ENCODE results near the gene TMEM181. TPM values are rescaled to one million over a fixed set of nuclear protein-coding genes. Genes with fewer than 3 reads are reported as not detected.

TMEM181 gene
- total and polyA plus RNA-seq, 4 donors = 6.4 to 15.6 (median 12.6) TPM

DNA sequence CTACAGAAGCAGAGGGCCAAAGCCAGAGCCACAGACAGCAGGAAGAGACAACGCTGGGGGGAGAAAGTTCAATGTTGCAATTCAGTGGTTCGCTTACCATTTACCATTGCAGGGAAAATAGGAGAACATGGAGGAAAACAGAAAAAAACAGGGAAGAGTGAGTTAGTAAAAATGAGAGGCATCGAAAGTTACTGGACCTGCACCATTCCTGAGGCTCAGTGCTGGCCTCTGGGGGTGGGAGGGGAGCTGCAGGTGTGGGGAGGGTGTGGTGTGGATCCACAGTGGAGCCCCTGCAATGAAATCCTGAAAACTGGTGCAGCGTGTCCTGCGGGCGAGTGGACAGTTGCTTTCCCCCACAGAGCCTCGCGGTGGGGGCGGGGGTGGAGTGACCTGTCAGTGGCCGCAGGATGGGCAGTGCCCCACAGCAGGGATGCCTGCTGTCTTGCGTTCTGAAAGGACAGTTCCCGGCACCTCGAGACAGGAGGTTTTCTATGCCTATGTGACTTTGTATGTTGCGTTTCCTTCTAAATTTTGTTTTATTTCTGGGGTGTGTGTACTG lies 5.7 kb downstream of the TMEM181 start:
- H3K36me3 ChIP-seq (ENCODE audit: control insufficient read depth in 4 of 4, insufficient read depth in 3 of 4, low read depth in 1 of 4, low read length in 3 of 4) = peaks cover 0 to 2% (median 0%) of the 10 kb centered on the region in 4 donors
- TF ChIP-seq, protein P1, sequence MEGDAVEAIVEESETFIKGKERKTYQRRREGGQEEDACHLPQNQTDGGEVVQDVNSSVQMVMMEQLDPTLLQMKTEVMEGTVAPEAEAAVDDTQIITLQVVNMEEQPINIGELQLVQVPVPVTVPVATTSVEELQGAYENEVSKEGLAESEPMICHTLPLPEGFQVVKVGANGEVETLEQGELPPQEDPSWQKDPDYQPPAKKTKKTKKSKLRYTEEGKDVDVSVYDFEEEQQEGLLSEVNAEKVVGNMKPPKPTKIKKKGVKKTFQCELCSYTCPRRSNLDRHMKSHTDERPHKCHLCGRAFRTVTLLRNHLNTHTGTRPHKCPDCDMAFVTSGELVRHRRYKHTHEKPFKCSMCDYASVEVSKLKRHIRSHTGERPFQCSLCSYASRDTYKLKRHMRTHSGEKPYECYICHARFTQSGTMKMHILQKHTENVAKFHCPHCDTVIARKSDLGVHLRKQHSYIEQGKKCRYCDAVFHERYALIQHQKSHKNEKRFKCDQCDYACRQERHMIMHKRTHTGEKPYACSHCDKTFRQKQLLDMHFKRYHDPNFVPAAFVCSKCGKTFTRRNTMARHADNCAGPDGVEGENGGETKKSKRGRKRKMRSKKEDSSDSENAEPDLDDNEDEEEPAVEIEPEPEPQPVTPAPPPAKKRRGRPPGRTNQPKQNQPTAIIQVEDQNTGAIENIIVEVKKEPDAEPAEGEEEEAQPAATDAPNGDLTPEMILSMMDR (IDR thresholded peaks at IDR 0.05; ENCODE audit: low read depth, low read length, missing input control) = no peak
- TF ChIP-seq RXRA (IDR thresholded peaks at IDR 0.05) (no peak), FOXA2 (IDR thresholded peaks at IDR 0.05) (no peak), SP1 (IDR thresholded peaks at IDR 0.05) (no peak), GABPA (IDR thresholded peaks at IDR 0.05 in 1 of 2, conservative IDR thresholded peaks at IDR 0.05 in 1 of 2) (no peak), NR2F2 (IDR thresholded peaks at IDR 0.05) (no peak), HNF4A (conservative IDR thresholded peaks at IDR 0.05) (no peak), EGR1 (IDR thresholded peaks at IDR 0.05; ENCODE audit: low read depth in 2 of 2) (no peak), HNF4G (IDR thresholded peaks at IDR 0.05) (no peak), YY1 (IDR thresholded peaks at IDR 0.05) (no peak), RAD21 (IDR thresholded peaks at IDR 0.05) (no peak)
- TF ChIP-seq, protein P2, sequence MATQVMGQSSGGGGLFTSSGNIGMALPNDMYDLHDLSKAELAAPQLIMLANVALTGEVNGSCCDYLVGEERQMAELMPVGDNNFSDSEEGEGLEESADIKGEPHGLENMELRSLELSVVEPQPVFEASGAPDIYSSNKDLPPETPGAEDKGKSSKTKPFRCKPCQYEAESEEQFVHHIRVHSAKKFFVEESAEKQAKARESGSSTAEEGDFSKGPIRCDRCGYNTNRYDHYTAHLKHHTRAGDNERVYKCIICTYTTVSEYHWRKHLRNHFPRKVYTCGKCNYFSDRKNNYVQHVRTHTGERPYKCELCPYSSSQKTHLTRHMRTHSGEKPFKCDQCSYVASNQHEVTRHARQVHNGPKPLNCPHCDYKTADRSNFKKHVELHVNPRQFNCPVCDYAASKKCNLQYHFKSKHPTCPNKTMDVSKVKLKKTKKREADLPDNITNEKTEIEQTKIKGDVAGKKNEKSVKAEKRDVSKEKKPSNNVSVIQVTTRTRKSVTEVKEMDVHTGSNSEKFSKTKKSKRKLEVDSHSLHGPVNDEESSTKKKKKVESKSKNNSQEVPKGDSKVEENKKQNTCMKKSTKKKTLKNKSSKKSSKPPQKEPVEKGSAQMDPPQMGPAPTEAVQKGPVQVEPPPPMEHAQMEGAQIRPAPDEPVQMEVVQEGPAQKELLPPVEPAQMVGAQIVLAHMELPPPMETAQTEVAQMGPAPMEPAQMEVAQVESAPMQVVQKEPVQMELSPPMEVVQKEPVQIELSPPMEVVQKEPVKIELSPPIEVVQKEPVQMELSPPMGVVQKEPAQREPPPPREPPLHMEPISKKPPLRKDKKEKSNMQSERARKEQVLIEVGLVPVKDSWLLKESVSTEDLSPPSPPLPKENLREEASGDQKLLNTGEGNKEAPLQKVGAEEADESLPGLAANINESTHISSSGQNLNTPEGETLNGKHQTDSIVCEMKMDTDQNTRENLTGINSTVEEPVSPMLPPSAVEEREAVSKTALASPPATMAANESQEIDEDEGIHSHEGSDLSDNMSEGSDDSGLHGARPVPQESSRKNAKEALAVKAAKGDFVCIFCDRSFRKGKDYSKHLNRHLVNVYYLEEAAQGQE (IDR thresholded peaks at IDR 0.05) = no peak
- TF ChIP-seq, protein P3, sequence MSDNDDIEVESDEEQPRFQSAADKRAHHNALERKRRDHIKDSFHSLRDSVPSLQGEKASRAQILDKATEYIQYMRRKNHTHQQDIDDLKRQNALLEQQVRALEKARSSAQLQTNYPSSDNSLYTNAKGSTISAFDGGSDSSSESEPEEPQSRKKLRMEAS (IDR thresholded peaks at IDR 0.05) = no peak
- TF ChIP-seq, protein P4, sequence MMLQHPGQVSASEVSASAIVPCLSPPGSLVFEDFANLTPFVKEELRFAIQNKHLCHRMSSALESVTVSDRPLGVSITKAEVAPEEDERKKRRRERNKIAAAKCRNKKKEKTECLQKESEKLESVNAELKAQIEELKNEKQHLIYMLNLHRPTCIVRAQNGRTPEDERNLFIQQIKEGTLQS (IDR thresholded peaks at IDR 0.05) = no peak
- no peak overlapping the region for H3K9ac ChIP-seq (ENCODE audit: low read depth in 1 of 2, low read length in 2 of 2)
- 91% methylated on average over 14 of the region's 14 CpGs for WGBS
- no peak for DNase-seq (ENCODE audit: low spot score)
- peaks cover 3 to 13% (median 8%) of the 10 kb centered on the region in 4 donors for H3K4me1 ChIP-seq (ENCODE audit: control insufficient read depth in 4 of 4, insufficient read depth in 4 of 4, low read length in 3 of 4)
- no peaks in the 10 kb centered on the region for H3K27me3 ChIP-seq (ENCODE audit: control insufficient read depth in 4 of 4, insufficient read depth in 4 of 4, low read length in 3 of 4)
- no peaks in the 10 kb centered on the region for H3K9me3 ChIP-seq (ENCODE audit: control insufficient read depth in 4 of 4, low read length in 3 of 4)
- H3K27ac ChIP-seq (ENCODE audit: low read depth in 1 of 2, low read length in 2 of 2) = no peak overlapping the region
- H3K4me3 ChIP-seq (ENCODE audit: low read depth in 1 of 3, low read length in 3 of 3) = no peak overlapping the region

DNA sequence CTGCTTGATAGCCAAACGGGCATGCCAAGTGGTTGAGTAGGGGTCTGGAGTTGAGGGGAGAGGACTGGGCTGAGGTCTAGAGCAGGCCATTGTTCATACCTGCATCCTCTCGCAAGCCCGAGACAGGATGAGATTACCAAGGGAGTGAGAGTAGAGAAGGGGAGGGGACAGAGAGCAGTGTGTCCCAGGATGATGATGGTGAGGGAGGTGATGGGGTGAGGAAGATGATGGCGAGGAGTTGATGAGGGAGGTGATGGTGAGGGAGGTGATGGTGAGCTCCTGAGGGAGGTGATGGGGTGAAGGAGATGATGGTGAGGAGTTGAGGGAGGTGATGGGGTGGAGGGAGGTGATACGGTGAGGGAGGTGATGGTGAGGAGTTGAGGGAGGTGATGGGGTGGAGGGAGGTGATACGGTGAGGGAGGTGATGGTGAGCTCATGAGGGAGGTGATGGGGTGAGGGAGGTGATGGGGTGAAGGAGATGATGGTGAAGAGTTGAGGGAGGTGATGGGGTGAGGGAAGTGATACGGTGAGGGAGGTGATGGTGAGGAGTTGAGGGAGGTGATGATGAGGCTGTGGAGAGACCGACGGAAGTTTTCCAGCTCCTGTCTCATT lies 6.4 kb downstream of the TMEM181 start:
- Histone ChIP-seq H3K9ac (ENCODE audit: low read depth in 1 of 2, low read length in 2 of 2) (no peak overlapping the region), H3K4me1 (ENCODE audit: control insufficient read depth in 4 of 4, insufficient read depth in 4 of 4, low read length in 3 of 4) (peaks cover 0 to 5% (median 2%) of the 10 kb centered on the region in 4 donors), H3K27ac (ENCODE audit: low read depth in 1 of 2, low read length in 2 of 2) (no peak overlapping the region), H3K9me3 (ENCODE audit: control insufficient read depth in 4 of 4, low read length in 3 of 4) (no peaks in the 10 kb centered on the region), H3K36me3 (ENCODE audit: control insufficient read depth in 4 of 4, insufficient read depth in 3 of 4, low read depth in 1 of 4, low read length in 3 of 4) (no peaks in the 10 kb centered on the region), H3K4me3 (ENCODE audit: low read depth in 1 of 3, low read length in 3 of 3) (no peak overlapping the region), H3K27me3 (ENCODE audit: control insufficient read depth in 4 of 4, insufficient read depth in 4 of 4, low read length in 3 of 4) (no peaks in the 10 kb centered on the region)
- 97% methylated on average over 9 of the region's 9 CpGs for WGBS
- no peak for DNase-seq (ENCODE audit: low spot score)
- TF ChIP-seq SP1 (IDR thresholded peaks at IDR 0.05) (no peak), TAF1 (conservative IDR thresholded peaks at IDR 0.05) (no peak), FOXA2 (IDR thresholded peaks at IDR 0.05) (no peak), RXRA (IDR thresholded peaks at IDR 0.05) (no peak), YY1 (IDR thresholded peaks at IDR 0.05) (no peak), NR2F2 (IDR thresholded peaks at IDR 0.05) (no peak), RAD21 (IDR thresholded peaks at IDR 0.05) (no peak), HNF4G (IDR thresholded peaks at IDR 0.05) (no peak), GABPA (IDR thresholded peaks at IDR 0.05 in 1 of 2, conservative IDR thresholded peaks at IDR 0.05 in 1 of 2) (no peak), HNF4A (conservative IDR thresholded peaks at IDR 0.05) (no peak)
- TF ChIP-seq, protein P5, sequence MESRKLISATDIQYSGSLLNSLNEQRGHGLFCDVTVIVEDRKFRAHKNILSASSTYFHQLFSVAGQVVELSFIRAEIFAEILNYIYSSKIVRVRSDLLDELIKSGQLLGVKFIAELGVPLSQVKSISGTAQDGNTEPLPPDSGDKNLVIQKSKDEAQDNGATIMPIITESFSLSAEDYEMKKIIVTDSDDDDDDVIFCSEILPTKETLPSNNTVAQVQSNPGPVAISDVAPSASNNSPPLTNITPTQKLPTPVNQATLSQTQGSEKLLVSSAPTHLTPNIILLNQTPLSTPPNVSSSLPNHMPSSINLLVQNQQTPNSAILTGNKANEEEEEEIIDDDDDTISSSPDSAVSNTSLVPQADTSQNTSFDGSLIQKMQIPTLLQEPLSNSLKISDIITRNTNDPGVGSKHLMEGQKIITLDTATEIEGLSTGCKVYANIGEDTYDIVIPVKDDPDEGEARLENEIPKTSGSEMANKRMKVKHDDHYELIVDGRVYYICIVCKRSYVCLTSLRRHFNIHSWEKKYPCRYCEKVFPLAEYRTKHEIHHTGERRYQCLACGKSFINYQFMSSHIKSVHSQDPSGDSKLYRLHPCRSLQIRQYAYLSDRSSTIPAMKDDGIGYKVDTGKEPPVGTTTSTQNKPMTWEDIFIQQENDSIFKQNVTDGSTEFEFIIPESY (IDR thresholded peaks at IDR 0.05) = no peak
- TF ChIP-seq, protein P1 (IDR thresholded peaks at IDR 0.05; ENCODE audit: low read depth, low read length, missing input control) = no peak
- TF ChIP-seq, protein P4 (IDR thresholded peaks at IDR 0.05) = no peak
- TF ChIP-seq, protein P3 (IDR thresholded peaks at IDR 0.05) = no peak

All from liver (tissue), 9 donors.